H1 (cell line): ENCODE measurements around the gene KCNQ1. TPM values are rescaled to one million over a fixed set of nuclear protein-coding genes. Genes with fewer than 3 reads are reported as not detected.

ENCODE experiments used
- CTCF ChIA-PET: fragments of 300-600 bp; sonication (Branson Sonifier 250); formaldehyde crosslinking; loops from one replicate; lab custom pipeline; 2021; ENCODE audit not compliant: partially characterized antibody; lab: Charles Lee
- POLR2A ChIA-PET: fragments of 300-600 bp; sonication (Branson Sonifier 250); formaldehyde crosslinking; loops from one replicate; lab custom pipeline; 2021; ENCODE audit warnings: inconsistent platforms; ENCODE audit not compliant: partially characterized antibody; lab: Charles Lee
- DNase-seq, 2 experiments: peaks; one replicate each; pipeline versions ENCODE4 v3.0.0 to v3.0.0-alpha.2; 2010 to 2022; ENCODE audit warnings: low spot score in 2 of 2, low read depth in 1 of 2, mixed read lengths in 1 of 2
- FAIRE-seq: peaks from 2 replicates; lab custom pipeline; 2011; peaks lifted over from hg19 to GRCh38; lab: Jason Lieb, UNC
- H2AFZ ChIP-seq: 2 replicates; pipeline ENCODE4 v1.8.1; 2012; ENCODE audit warnings: low read length, inconsistent platforms
- H2AK5ac ChIP-seq: 2 replicates; pipeline ENCODE4 v1.6.1; 2013; ENCODE audit warnings: low read depth, low read length
- H2BK120ac ChIP-seq: replicated peaks from 2 replicates; pipeline ENCODE3; 2013; ENCODE audit warnings: low read depth, low read length, inconsistent platforms
- H2BK12ac ChIP-seq: 2 replicates; pipeline ENCODE4 v1.6.1; 2013; ENCODE audit warnings: low read depth, low read length
- H2BK15ac ChIP-seq: 2 replicates; pipeline ENCODE4 v1.6.1; 2013; ENCODE audit warnings: low read length
- H2BK20ac ChIP-seq: 2 replicates; pipeline ENCODE4 v1.6.1; 2013; ENCODE audit warnings: low read length
- H2BK5ac ChIP-seq: 2 replicates; pipeline ENCODE4 v1.6.1; 2013; ENCODE audit warnings: low read depth, low read length
- H3K14ac ChIP-seq: 2 replicates; pipeline ENCODE4 v1.6.1; 2013; ENCODE audit warnings: inconsistent platforms; ENCODE audit not compliant: insufficient read length
- H3K18ac ChIP-seq: 2 replicates; pipeline ENCODE4 v1.6.1; 2013; ENCODE audit warnings: low read length; ENCODE audit errors: extremely low read depth
- H3K23ac ChIP-seq: 2 replicates; pipeline ENCODE4 v1.6.1; 2013; ENCODE audit warnings: inconsistent platforms; ENCODE audit not compliant: insufficient read length
- H3K23me2 ChIP-seq: 2 replicates; pipeline ENCODE4 v1.6.1; 2013; ENCODE audit warnings: low read depth, low read length
- H3K27ac ChIP-seq: 2 replicates; pipeline ENCODE4 v1.6.1; 2011; ENCODE audit warnings: low read depth, low read length, inconsistent platforms
- H3K27me3 ChIP-seq, 4 experiments: replicated peaks in 1 of 4; 1 replicate in 1 of 4; 2 replicates in 3 of 4; pipeline versions ENCODE4 v1.6.1 to v1.8.1; 2011 to 2013; ENCODE audit warnings: low read length in 3 of 4, mild to moderate bottlenecking in 3 of 4, inconsistent platforms in 2 of 4, mixed read lengths in 2 of 4, moderate library complexity in 1 of 4; ENCODE audit not compliant: control insufficient read depth in 3 of 4, insufficient read depth in 3 of 4; ENCODE audit errors: extremely low read depth in 1 of 4
- H3K36me3 ChIP-seq, 4 experiments: 2 replicates each; pipeline versions ENCODE4 v1.6.1 to v1.8.1; 2011 to 2013; ENCODE audit warnings: mild to moderate bottlenecking in 4 of 4, low read length in 3 of 4, moderate library complexity in 2 of 4, control low read depth in 1 of 4, inconsistent platforms in 1 of 4; ENCODE audit not compliant: insufficient read depth in 4 of 4, control insufficient read depth in 2 of 4
- H3K4ac ChIP-seq: replicated peaks from 2 replicates; pipeline ENCODE3; 2013; ENCODE audit warnings: low read length, low read depth, mixed read lengths, inconsistent platforms; ENCODE audit not compliant: insufficient read length
- H3K4me1 ChIP-seq, 4 experiments: replicated peaks in 1 of 4; 1 replicate in 1 of 4; 2 replicates in 3 of 4; pipeline versions ENCODE4 v1.6.1 to v1.8.1; 2011 to 2013; ENCODE audit warnings: low read length in 3 of 4, inconsistent platforms in 2 of 4, mixed read lengths in 1 of 4; ENCODE audit not compliant: insufficient read depth in 4 of 4, control insufficient read depth in 3 of 4
- H3K4me2 ChIP-seq, 2 experiments: 2 replicates each; pipeline versions ENCODE4 v1.6.1 to v1.8.1; 2011 to 2013; ENCODE audit warnings: low read depth in 2 of 2, low read length in 2 of 2, control low read depth in 1 of 2, inconsistent platforms in 1 of 2, mild to moderate bottlenecking in 1 of 2; ENCODE audit not compliant: insufficient read depth in 1 of 2
- H3K4me3 ChIP-seq, 4 experiments: fragments of 200-600, 300-600 bp in 1 of 4; sonication (generic), shearing (Covaris generic), sonication (Bioruptor Twin) in 1 of 4; 2 replicates each; pipeline versions ENCODE4 v1.5.1 to v1.8.1; 2011 to 2016; ENCODE audit warnings: low read length in 4 of 4, low read depth in 3 of 4, control low read depth in 2 of 4, inconsistent platforms in 2 of 4, mild to moderate bottlenecking in 2 of 4, mixed read lengths in 1 of 4, moderate library complexity in 1 of 4; ENCODE audit not compliant: insufficient read depth in 2 of 4; ENCODE audit errors: extremely low read depth in 1 of 4
- H3K56ac ChIP-seq: replicated peaks from 2 replicates; pipeline ENCODE3; 2013; ENCODE audit warnings: low read depth, mild to moderate bottlenecking, mixed read lengths, low read length, inconsistent platforms; ENCODE audit not compliant: insufficient read length
- H3K79me1 ChIP-seq: 2 replicates; pipeline ENCODE4 v1.6.1; 2013; ENCODE audit warnings: low read depth, low read length, control low read depth
- H3K79me2 ChIP-seq, 2 experiments: 2 replicates each; pipeline versions ENCODE4 v1.6.1 to v1.8.1; 2012 to 2013; ENCODE audit warnings: low read length in 2 of 2, mild to moderate bottlenecking in 2 of 2, inconsistent platforms in 1 of 2; ENCODE audit not compliant: insufficient read depth in 2 of 2, control insufficient read depth in 1 of 2
- H3K9ac ChIP-seq, 4 experiments: replicated peaks in 1 of 4; 1 replicate in 1 of 4; 2 replicates in 3 of 4; pipeline versions ENCODE4 v1.6.1 to v1.8.1; 2011 to 2013; ENCODE audit warnings: low read depth in 3 of 4, low read length in 3 of 4, control low read depth in 2 of 4, mild to moderate bottlenecking in 2 of 4, moderate library complexity in 2 of 4, inconsistent platforms in 1 of 4; ENCODE audit errors: extremely low read depth in 1 of 4
- H3K9me3 ChIP-seq, 2 experiments: 2 replicates each; pipeline versions ENCODE4 v1.6.1 to v1.8.1; 2012 to 2013; ENCODE audit warnings: mild to moderate bottlenecking in 2 of 2, moderate library complexity in 2 of 2, control low read depth in 1 of 2, inconsistent platforms in 1 of 2, low read depth in 1 of 2, low read length in 1 of 2, mixed read lengths in 1 of 2; ENCODE audit not compliant: insufficient read depth in 2 of 2
- H4K20me1 ChIP-seq, 2 experiments: replicated peaks in 1 of 2; 2 replicates each; pipeline versions ENCODE3 to v1.8.1; 2011 to 2013; ENCODE audit warnings: inconsistent platforms in 2 of 2, low read length in 2 of 2, mild to moderate bottlenecking in 1 of 2; ENCODE audit not compliant: insufficient read depth in 2 of 2, control insufficient read depth in 1 of 2
- H4K5ac ChIP-seq: 2 replicates; pipeline ENCODE4 v1.6.1; 2013; ENCODE audit warnings: low read length, low read depth, mixed read lengths, inconsistent platforms; ENCODE audit not compliant: insufficient read length
- H4K8ac ChIP-seq: 2 replicates; pipeline ENCODE4 v1.8.0; 2013; ENCODE audit warnings: mild to moderate bottlenecking, moderate library complexity, low read length, inconsistent platforms; ENCODE audit not compliant: insufficient read depth; ENCODE audit errors: extremely low read depth
- H4K91ac ChIP-seq: replicated peaks from 2 replicates; pipeline ENCODE3; 2013; ENCODE audit warnings: low read length, mixed read lengths, inconsistent platforms; ENCODE audit not compliant: insufficient read length
- BRCA1 ChIP-seq: IDR thresholded peaks from 2 replicates; pipeline ENCODE4 v1.6.1; 2012; ENCODE audit warnings: low read depth, low read length, improper control_type of control experiment
- CBX5 ChIP-seq: fragments of 300-800, 300-1000 bp; sonication (generic); IDR thresholded peaks from 2 replicates; pipeline ENCODE4 v1.7.1; 2016; ENCODE audit warnings: antibody characterized with exemption, low read length, low read depth
- CBX8 ChIP-seq: fragments of 300-800, 300-1000 bp; sonication (generic); IDR thresholded peaks from 2 replicates; pipeline ENCODE4 v1.7.1; 2016; ENCODE audit warnings: low read depth, low read length, borderline replicate concordance
- CTCF ChIP-seq, 3 experiments: IDR thresholded peaks; 1 replicate in 2 of 3; 2 replicates in 1 of 3; pipeline versions ENCODE4 v1.5.1 to v1.6.1; 2011; ENCODE audit warnings: low read length in 3 of 3, mild to moderate bottlenecking in 3 of 3, inconsistent platforms in 2 of 3, low read depth in 1 of 3, moderate library complexity in 1 of 3; ENCODE audit not compliant: insufficient read depth in 1 of 3; ENCODE audit errors: control extremely low read depth in 1 of 3
- POU5F1 ChIP-seq: IDR thresholded peaks from 2 replicates; pipeline ENCODE4 v1.6.1; 2011; ENCODE audit warnings: low read depth, mild to moderate bottlenecking, low read length, moderate library complexity
- RBBP5 ChIP-seq: IDR thresholded peaks from 2 replicates; pipeline ENCODE4 v1.7.1; 2012; ENCODE audit warnings: low read depth, mild to moderate bottlenecking, inconsistent platforms, low read length, moderate library complexity, borderline replicate concordance
- SP1 ChIP-seq: IDR thresholded peaks from 2 replicates; pipeline ENCODE4 v1.6.1; 2011; ENCODE audit warnings: low read depth, low read length
- SP2 ChIP-seq: IDR thresholded peaks from 2 replicates; pipeline ENCODE4 v1.6.1; 2012; ENCODE audit warnings: mild to moderate bottlenecking, low read length, inconsistent platforms
- SRF ChIP-seq: IDR thresholded peaks from 2 replicates; pipeline ENCODE4 v1.6.1; 2011; ENCODE audit warnings: mild to moderate bottlenecking, low read depth, low read length, moderate library complexity
- TAF1 ChIP-seq: IDR thresholded peaks from 2 replicates; pipeline ENCODE4 v1.6.1; 2011; ENCODE audit warnings: mild to moderate bottlenecking, low read depth, low read length
- TBP ChIP-seq: IDR thresholded peaks from 2 replicates; pipeline ENCODE4 v1.6.1; 2011; ENCODE audit warnings: low read depth, low read length, improper control_type of control experiment
- WGBS, 2 experiments: shearing (Covaris generic) in 1 of 2; methylation state at CpG; one replicate each; pipeline versions ENCODE4 v1.1.6 to v1.1.7; 2013 to 2015; ENCODE audit warnings: low lambda C conversion rate in 2 of 2, mixed read lengths in 2 of 2, inconsistent platforms in 1 of 2, low coverage in 1 of 2, missing lambda C conversion rate in 1 of 2; ENCODE audit not compliant: insufficient replicate concordance in 2 of 2, insufficient coverage in 1 of 2, insufficient read length in 1 of 2; ENCODE audit errors: extremely low coverage in 1 of 2, missing lambda C conversion rate in 1 of 2; 5-methylcytosine and 5-hydroxymethylcytosine counted together
- polyA plus RNA-seq, 7 experiments: library from polyadenylated mRNA; depleted of rRNA in 3 of 7; stranded (reverse) in 5 of 7; unstranded in 2 of 7; fragments of >200 nt in 5 of 7; fragments of 200-250 nt in 2 of 7; gene quantifications; 1 replicate in 5 of 7; 2 replicates in 1 of 7; 4 replicates in 1 of 7; pipeline versions ENCODE4 v1.2.1 to v1.2.3, GENCODE V29; 2011 to 2013; ENCODE audit warnings: missing spikeins in 2 of 7, mixed read lengths in 2 of 7
- total RNA-seq: library from RNA; stranded (reverse); fragmentation: NEBNext Ultra II Directional; extraction: Animal tissue kit (Norgen Biotek cat#: 25700); gene quantifications from 2 replicates; pipeline ENCODE4 v1.2.1, GENCODE V29; 2021
- TF ChIP-seq, protein P1 (sequence below): IDR thresholded peaks from 2 replicates; pipeline ENCODE4 v1.6.1; 2011; ENCODE audit warnings: low read depth, mild to moderate bottlenecking, low read length; ENCODE audit not compliant: insufficient read depth

Gene KCNQ1
- total and polyA plus RNA-seq, 2 of the 8 experiments (the other 6 are each of a cell fraction or from before 2014, with no cell fraction given) = 1.9 to 2.0 TPM

DNA sequence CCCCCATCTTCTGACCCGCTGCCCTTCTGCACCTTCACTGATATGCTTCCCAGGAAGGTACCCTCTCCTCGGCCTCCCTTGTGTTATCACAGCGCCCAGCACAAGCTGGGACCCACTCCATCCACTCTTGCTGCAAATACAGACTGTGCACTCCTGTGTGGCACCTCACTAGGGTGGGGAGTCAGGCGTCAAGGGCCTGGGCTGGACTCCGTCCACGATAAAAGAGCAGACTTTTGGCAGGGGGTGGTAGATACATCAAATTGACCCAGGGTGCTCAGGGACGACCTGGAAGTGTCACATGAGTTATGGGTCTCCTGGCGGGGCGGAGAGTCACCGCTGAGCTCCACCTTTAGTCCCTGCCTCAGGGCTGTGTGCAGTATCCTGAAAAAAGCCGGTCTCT lies 1.4 kb upstream of the KCNQ1 start:
- Histone ChIP-seq H3K79me1 (no peaks in the 10 kb centered on the region), H2BK12ac (no peak overlapping the region), H4K91ac (no peak overlapping the region), H3K23me2 (peaks cover 7% of the 10 kb centered on the region; the same call in 1 of the 2 replicates), H2AK5ac (no peak overlapping the region), H4K5ac (no peak overlapping the region), H2BK15ac (no peak overlapping the region), H3K4ac (no peak overlapping the region), H2BK5ac (no peak overlapping the region), H3K27me3 (peaks cover 27 to 64% (median 51%) of the 10 kb centered on the region in 4 experiments), H3K18ac (no peak overlapping the region), H3K4me1 (peaks cover 0 to 3% (median 3%) of the 10 kb centered on the region in 4 experiments; a peak in 2 of 7 replicates), H3K36me3 (no peaks in the 10 kb centered on the region), H3K9ac (no peak overlapping the region), H4K20me1 (peaks cover 2 to 3% of the 10 kb centered on the region in 2 experiments), H3K4me2 (peak overlapping the region in 1 of 2 experiments; percentile 53; a peak in 1 of 4 replicates), H4K8ac (no peak overlapping the region), H3K9me3 (no peaks in the 10 kb centered on the region), H3K14ac (no peak overlapping the region), H3K79me2 (no peaks in the 10 kb centered on the region), H2BK120ac (no peak overlapping the region), H3K27ac (no peak overlapping the region), H3K23ac (no peak overlapping the region), H3K4me3 (peak overlapping the region in 1 of 4 experiments; percentile 70; a peak in 1 of 8 replicates), H3K56ac (no peak overlapping the region), H2AFZ (no peak overlapping the region), H2BK20ac (no peak overlapping the region)
- ChIA-PET CTCF (interaction anchor here (1.1 to 3.9 kb wide), 4 partner anchors 16 to 448 kb away, joined by 4 to 33 read pairs (median 4); no protein-coding TSS in a partner anchor), POLR2A (no interaction called here)
- FAIRE-seq = no peak
- WGBS, 2 experiments = 78% methylated on average over 11 of the region's 11 CpGs; no CpG with 5 or more reads in 1 of the 2 experiments
- no peak for DNase-seq
- TF ChIP-seq POU5F1 (no peak), SP1 (no peak), TBP (no peak), CBX5 (no peak), BRCA1 (no peak), RBBP5 (no peak), CTCF (IDR thresholded peaks at IDR 0.05; ENCODE audit: control extremely low read depth in 1 of 3, insufficient read depth in 1 of 3, low read depth in 1 of 3, low read length in 3 of 3) (no peak), TAF1 (no peak), SRF (no peak), SP2 (no peak), CBX8 (no peak)
- TF ChIP-seq, protein P1, sequence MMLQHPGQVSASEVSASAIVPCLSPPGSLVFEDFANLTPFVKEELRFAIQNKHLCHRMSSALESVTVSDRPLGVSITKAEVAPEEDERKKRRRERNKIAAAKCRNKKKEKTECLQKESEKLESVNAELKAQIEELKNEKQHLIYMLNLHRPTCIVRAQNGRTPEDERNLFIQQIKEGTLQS = no peak
